ENCODE data around the gene IST1.

The IST1 gene

GRCh38 chr16:71920658-71921057, 25.3 kb downstream of the IST1 start:
- no peak for DNase-seq

- DNase-seq = no peak
Observed at GRCh38 chr16:71923941-71924690, 28.8 kb downstream of the IST1 start.

DNA sequence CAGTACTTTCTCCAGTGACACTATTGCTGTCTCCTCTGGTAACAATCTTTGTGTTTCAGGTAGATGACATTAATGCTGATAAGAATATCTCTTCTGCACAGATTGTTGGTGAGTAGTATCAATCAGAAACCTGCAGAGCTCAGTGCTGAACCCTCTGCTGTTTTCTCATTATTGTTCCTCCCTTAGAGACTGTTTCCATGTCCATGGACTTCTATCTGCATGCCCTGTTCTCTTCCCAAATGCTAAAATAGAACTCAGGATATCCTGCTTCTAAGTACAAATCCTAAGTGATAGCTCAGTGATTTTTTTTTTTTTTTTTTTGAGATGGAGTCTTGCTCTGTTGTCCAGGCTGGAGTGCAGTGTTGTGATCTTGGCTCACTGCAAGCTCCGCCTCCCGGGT, 29.4 kb downstream of the IST1 start:
- DNase-seq = no peak

GRCh38 chr16:71927383-71927782, 32.1 kb downstream of the IST1 start:
- DNase-seq = no peak

GRCh38 chr16:71927787-71928186, 32.5 kb downstream of the IST1 start:
- DNase-seq = no peak

GRCh38 chr16:71929048-71929447, 33.7 kb downstream of the IST1 start:
- no peak for DNase-seq

DNA sequence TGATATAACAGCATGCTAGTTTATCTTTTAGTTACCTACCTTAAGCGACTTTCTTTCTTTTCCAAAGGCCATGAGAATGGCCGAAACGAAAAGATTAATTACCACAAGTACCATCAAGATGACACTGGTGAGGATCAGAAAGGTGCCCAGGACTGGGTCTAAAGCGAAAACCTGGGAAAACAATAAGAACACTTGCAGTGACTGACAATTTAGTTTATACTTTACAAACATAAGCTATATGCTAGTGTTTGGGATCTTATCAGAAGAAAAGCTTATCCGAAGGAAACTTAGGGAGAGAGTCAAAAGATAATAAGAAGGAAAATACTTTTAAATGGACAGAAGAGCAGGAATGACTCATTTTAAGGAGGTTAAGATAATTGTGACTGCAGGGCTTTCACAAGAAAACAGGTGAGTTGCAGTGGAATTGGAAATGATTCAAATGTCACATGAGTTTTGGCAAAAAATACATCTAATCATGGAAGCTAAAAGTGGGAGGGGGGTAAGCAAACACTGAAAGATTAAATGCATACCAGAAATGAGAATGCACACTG, 34.8 kb downstream of the IST1 start:
- DNase-seq = no peak

DNA sequence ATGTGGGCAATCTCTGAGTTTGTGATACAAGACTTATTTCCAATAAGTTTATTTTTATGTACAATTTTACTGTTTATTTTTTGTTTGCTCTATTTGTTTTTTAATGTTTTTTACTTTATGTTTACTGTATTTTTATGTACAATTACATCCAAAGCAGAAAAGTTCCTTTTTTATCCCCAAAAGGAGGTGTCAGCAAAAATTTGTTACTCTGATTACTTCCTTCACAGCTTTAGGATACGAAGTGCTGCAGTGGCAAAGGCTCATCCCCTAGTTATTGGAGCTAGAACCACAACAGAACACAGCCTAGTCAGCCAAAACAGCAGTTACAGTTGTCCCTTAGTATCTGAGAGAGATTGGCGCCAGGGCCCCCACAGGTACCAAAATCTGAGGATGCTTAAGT, 35.7 kb downstream of the IST1 start:
- no peak for DNase-seq

DNA sequence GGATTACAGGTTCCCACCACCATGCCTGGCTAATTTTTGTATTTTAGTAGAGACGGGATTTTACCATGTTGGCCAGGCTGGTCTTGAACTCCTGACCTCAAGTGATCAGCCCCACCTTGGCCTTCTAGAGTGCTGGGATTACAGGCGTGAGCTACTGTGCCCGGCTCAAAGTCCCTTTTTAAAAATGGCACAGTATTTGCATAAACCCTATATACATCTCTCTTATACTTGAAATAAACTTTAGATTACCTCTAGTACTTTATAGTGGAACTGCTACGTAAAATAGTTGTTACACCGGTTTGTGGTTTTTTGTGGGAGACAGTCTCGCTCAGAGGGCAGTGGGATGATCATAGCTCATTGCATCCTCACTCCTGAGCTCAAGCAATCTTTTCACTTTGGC, 36.3 kb downstream of the IST1 start:
- no peak for DNase-seq

- DNase-seq = no peak
Observed at GRCh38 chr16:71933017-71933416, 37.7 kb downstream of the IST1 start.

DNA sequence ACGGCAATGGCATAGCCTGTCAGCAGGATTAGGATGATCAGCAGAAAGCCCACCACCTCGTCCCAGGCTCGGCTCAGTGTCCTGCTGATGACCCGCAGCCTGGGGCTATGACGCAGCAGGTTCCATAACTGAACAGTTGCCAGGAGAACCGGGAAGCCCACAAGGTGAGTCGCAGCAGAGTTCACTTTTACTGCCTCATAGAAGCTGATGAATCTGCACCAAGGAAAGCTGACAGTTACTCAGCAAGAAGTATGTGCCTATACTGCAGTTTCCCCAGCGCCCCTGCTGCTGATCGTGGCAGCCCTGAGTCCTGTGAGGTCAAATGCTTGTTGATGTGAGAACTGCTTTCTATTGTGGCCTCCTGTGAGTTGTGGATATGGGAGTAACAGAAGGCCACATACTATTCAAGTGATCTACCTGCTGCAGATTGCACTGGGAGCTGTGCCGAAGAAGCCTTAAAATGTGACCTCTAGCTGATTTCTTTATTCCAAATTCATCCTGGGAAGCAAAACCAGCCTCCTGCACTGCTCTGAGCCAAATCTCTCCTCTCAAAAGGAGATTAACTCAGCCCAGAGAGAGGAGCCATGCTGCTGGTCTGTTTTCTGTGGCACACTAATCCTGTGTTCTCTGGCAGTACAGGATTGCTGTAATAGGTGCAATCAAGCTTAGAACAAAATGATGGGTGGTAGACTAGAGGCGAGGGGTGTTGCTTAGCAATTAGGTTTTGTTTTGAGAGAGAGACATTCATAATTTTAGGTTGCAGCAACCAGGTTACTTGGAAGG, 38.8 kb downstream of the IST1 start:
- DNase-seq = no peak

DNA sequence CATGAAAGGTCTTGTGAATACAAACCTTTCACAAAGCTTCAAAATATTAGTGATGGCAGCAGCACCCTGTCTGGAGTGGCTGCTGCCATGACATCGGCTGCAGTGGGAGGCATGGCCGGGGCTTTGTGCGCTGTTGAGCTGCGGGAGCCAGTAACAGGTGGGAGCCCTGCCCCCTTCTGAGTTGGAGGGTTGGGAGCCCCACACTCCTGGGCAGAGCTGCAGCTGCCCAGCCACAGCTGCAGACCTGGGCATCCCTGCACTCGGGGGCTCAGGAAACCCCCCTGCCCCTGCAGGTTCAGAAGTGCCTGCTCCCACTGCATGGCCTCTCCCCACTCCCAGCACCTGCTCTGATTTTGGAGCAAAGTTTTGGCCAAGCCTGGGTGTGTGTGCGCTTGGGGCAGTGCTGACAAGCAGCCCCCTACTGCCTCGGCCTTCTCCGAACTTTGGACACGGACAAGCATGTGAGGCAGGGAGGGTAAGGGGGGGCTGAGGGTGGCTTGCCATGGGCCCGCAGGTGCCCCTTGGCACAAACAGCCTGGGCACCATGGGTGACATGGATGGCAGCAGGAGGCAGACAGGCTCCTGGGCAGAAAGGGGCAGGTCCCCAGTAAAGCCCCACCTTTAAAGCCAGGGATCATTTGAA, 42.7 kb downstream of the IST1 start:
- DNase-seq = no peak

DNA sequence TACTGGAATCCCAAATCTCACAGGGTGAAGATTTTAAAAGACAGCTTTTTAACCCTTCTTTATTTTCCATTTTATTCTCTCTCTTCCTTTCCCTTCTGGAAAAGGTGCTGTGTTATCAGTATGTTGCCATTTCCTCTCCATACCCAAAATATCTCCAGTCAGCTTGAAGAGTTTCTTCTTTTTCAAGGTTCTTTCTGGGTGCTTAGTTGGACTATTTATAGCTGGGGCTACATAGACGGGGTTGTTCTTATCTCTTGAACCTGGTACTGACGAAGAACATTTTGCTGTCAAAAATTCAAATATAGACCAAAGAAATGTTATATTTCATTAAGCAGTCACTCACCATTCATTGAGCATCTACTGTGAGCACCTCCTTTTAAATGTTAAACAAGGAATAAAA, 48.6 kb downstream of the IST1 start:
- no peak for DNase-seq

DNA sequence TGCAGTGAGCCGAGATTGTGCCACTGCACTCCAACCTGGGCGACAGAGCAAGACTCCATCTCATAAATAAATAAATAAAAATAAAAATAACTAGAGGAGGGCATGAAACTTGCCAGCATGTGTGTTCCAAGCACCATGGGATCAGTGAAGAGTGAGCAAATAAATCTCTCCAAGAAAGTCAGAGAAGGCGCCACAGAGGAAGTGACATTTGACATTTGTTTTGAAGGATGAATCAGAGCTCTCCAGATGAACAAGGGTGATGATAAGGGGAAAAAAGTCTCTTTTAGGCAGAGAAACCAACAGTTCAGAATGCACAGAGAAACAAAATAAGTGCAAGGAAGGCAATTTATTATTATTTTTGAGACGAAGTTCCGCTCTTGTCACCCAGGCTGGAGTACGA, 50.3 kb downstream of the IST1 start:
- no peak for DNase-seq

DNA sequence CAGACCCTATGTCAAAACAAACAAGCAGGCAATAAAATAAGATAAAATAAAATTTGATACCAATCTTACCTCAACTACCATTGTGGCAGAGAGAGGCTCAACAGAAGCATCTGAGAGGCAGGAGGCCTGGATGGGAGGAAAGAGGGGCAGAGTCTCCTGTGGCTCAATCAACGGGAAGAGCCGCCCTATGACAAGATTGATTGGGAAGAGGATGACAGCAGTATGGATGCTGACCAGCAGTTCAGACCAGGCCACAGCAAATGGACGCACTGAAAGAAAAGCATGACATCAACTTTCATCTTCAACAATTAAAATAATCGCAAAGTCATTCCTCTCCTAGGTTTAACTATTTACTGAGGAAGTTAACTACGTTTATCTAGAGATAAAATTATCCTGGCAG, 57.5 kb downstream of the IST1 start:
- no peak for DNase-seq

- DNase-seq = no peak
Observed at GRCh38 chr16:71954180-71954579, 58.8 kb downstream of the IST1 start.

GRCh38 chr16:71954699-71955195, 59.4 kb downstream of the IST1 start:
- no peak for DNase-seq

GRCh38 chr16:71956486-71956885, 61.2 kb downstream of the IST1 start:
- DNase-seq = no peak

DNA sequence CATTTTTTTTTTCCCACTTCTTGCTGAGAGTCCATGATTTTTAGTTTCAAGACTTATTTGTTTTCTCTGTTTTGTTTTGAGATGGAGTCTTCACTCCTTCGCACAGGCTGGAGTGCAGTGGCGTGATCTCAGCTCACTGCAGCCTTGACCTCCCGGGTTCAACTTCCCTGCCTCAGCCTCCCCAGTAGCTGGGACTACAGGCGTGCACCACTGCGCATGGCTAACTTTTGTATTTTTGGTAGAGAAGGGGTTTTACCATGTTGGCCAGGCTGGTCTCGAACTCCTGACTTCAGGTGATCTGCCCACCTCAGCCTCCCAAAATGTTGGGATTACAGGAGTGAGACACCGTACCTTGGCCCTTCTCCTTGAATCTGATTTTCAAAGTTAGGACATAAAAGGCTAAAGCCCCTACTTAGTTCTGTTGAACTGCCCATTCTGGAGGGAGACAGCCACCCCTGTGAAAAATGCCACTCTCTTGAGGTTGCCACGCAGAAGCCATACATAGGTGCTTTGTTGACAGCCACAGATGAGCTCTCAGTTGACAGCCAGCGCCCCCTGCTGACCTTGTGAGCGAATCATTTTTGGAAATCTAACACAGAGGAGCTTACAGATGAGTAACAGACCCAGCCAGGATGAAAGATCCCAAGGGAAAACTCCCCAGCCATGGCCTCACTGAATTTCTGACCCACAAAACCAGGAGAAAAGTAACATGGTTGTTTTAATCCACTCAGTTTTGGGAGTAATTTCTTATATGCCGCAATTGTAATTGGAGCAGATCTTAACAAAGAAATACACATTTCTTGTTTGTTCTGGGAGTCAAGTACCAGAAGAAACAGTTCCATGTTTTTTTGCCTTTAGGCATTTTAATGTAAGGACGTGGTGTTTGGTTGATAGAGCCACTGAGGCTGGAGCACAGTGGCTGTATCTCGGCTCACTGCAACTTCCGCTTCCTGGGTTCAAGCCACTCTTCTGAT, 66.0 kb downstream of the IST1 start:
- peak; percentile 78 for DNase-seq

DNA sequence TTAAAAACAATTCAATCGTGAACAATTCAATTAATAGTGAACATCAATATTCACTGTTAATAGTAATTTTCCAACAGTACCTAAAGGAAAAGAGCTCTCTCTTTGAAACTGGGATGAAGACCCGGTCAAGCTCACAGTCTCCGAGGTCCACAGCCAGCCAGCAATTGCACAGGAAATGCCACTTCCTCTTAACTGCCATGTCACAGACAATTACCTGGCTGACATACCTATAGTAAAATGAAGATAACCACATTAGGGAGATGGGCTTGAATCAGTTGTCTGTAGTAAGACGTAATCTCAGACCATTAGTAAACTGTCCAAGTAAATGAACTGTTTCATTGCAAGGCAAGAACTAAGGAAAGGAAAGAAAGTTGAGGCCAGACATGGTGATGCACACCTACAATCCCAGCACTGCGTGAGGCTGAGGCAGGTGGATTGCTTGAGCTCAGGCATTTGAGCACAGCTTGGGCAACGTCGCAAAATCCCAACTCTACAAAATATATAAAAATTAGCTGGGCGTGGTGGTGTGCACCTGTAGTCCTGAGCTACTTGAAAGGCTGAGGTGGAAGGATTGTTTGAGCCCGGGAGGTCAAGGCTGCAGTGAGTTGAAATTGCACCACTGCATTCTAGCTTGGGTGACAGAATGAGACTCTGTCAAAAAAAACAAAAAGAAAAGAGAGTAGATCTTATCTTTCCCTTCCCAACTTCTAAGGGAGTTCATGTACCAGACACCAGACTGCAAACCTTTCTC, 68.0 kb downstream of the IST1 start:
- DNase-seq = no peak

GRCh38 chr16:71965223-71965622, 69.9 kb downstream of the IST1 start:
- no peak for DNase-seq

DNA sequence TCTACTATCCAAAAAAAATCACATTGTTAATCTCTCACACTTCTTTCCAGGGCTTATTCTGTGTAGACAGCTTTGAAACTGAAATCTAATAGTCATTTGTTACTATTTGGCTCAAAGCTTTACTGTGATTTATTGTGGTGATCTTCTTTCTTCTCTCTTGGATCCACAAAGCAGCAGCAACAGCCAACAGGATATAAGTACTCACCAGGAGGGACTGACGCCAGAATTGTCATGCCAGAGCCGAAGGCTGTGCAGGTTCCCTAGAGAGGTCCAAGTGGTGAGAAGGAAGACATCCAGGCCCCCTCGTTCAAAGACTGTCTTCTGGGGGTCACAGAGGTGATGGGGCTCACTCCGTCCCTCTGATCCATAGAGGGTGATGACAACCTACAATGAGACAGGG, 71.6 kb downstream of the IST1 start:
- no peak for DNase-seq
